Caco-2 (cell line): ENCODE measurements around the gene DCXR. TPM values are rescaled to one million over a fixed set of nuclear protein-coding genes. Genes with fewer than 3 reads are reported as not detected.
A peak's percentile ranks its signal among the peaks of the same experiment; 100 is the strongest.

ENCODE experiments used
- BruUV-seq: library from RNA; stranded (reverse); fragments of 400-500 nt; replicated peaks from 2 replicates; lab custom pipeline; 2021; lab: Mats Ljungman, UMichigan
- CTCF ChIA-PET: fragments of 300-600 bp; sonication (Branson Sonifier 250); formaldehyde crosslinking; loops from one replicate; lab custom pipeline; 2022; ENCODE audit warnings: antibody characterized with exemption; lab: Charles Lee
- POLR2A ChIA-PET: fragments of 300-600 bp; sonication (Branson Sonifier 250); formaldehyde crosslinking; loops from one replicate; lab custom pipeline; 2022; ENCODE audit warnings: antibody characterized with exemption; lab: Charles Lee
- DNase-seq, 2 experiments: peaks; one replicate each; pipeline versions ENCODE4 v3.0.0 to v3.0.0-alpha.2; 2020 to 2022
- H3K27me3 ChIP-seq: replicated peaks from 2 replicates; pipeline ENCODE4 v1.6.0; 2011; ENCODE audit warnings: low read length; ENCODE audit not compliant: control insufficient read depth, insufficient read depth
- H3K36me3 ChIP-seq: 2 replicates; pipeline ENCODE4 v1.5.1; 2011; ENCODE audit warnings: low read length; ENCODE audit not compliant: control insufficient read depth, insufficient read depth
- H3K4me1 ChIP-seq: fragments of 250-450 bp; sonication (Bioruptor Pico); 2 replicates; pipeline ENCODE4 v1.5.1; 2020; ENCODE audit warnings: mild to moderate bottlenecking
- H3K4me3 ChIP-seq: 2 replicates; pipeline ENCODE4 v1.5.1; 2011; ENCODE audit warnings: low read depth, mild to moderate bottlenecking, control low read depth, low read length
- H3K9me3 ChIP-seq: fragments of 250-450 bp; sonication (Bioruptor Pico); 2 replicates; pipeline ENCODE4 v1.5.1; 2020; ENCODE audit warnings: mild to moderate bottlenecking, moderate library complexity
- H3K27ac Mint-ChIP-seq: one replicate; pipeline ENCODE4 v1.8.0; 2022; ENCODE audit warnings: mixed read lengths; ENCODE audit not compliant: unreplicated experiment
- H3K27me3 Mint-ChIP-seq: one replicate; pipeline ENCODE4 v1.8.0; 2022; ENCODE audit warnings: mixed read lengths; ENCODE audit not compliant: insufficient read depth, unreplicated experiment
- H3K36me3 Mint-ChIP-seq: one replicate; pipeline ENCODE4 v1.8.0; 2022; ENCODE audit warnings: mild to moderate bottlenecking, mixed read lengths; ENCODE audit not compliant: insufficient read depth, unreplicated experiment
- H3K4me1 Mint-ChIP-seq: one replicate; pipeline ENCODE4 v1.8.0; 2022; ENCODE audit warnings: low read depth, mixed read lengths; ENCODE audit not compliant: unreplicated experiment
- H3K4me3 Mint-ChIP-seq: one replicate; pipeline ENCODE4 v1.8.0; 2022; ENCODE audit warnings: mild to moderate bottlenecking, moderate library complexity, mixed read lengths; ENCODE audit not compliant: unreplicated experiment
- H3K9me3 Mint-ChIP-seq: one replicate; pipeline ENCODE4 v1.8.0; 2022; ENCODE audit warnings: mixed read lengths; ENCODE audit not compliant: unreplicated experiment
- CTCF ChIP-seq, 2 experiments: fragments of 200-600 bp in 1 of 2; IDR thresholded peaks; 1 replicate in 1 of 2; 2 replicates in 1 of 2; pipeline versions ENCODE4 v1.5.1 to v1.8.0; 2011 to 2022; ENCODE audit warnings: antibody characterized with exemption in 1 of 2, control low read depth in 1 of 2, inconsistent platforms in 1 of 2, low read depth in 1 of 2, low read length in 1 of 2, mild to moderate bottlenecking in 1 of 2, moderate library complexity in 1 of 2; ENCODE audit not compliant: insufficient read depth in 1 of 2, severe bottlenecking in 1 of 2, unreplicated experiment in 1 of 2
- intact Hi-C: fragments of 100-400 bp; cut with micrococcal nuclease; formaldehyde crosslinking; loops from one replicate; pipeline ENCODE4 v1.10.0; 2022; ENCODE audit not compliant: unreplicated experiment
- total RNA-seq: library from RNA; stranded (reverse); gene quantifications from 2 replicates; pipeline ENCODE4 v1.2.3, GENCODE V29; 2022

Gene DCXR
- total RNA-seq, 1 experiment from 2014 or later: 197 TPM

- Mint-ChIP-seq H3K36me3 (no peaks in the 10 kb centered on the region), H3K9me3 (no peaks in the 10 kb centered on the region), H3K27ac (no peak overlapping the region), H3K27me3 (no peaks in the 10 kb centered on the region), H3K4me1 (no peaks in the 10 kb centered on the region), H3K4me3 (no peak overlapping the region)
- intact Hi-C loops: no loop called here
- H3K27me3 ChIP-seq: no peaks in the 10 kb centered on the region
- no TSS peak for BruUV-seq
- no peak overlapping the region for H3K4me3 ChIP-seq
- no peak for DNase-seq
- CTCF ChIA-PET: no interaction called here
- H3K9me3 ChIP-seq: no peaks in the 10 kb centered on the region
- H3K36me3 ChIP-seq: no peaks in the 10 kb centered on the region; the same call in 1 of the 2 replicates
- POLR2A ChIA-PET: no interaction called here
- H3K4me1 ChIP-seq: peaks cover 8% of the 10 kb centered on the region
- TF ChIP-seq CTCF (IDR thresholded peaks at IDR 0.05; ENCODE audit: insufficient read depth in 1 of 2, low read depth in 1 of 2, low read length in 1 of 2, severe bottlenecking in 1 of 2, unreplicated experiment in 1 of 2): no peak
Measured at GRCh38 chr17:82048571-82048971, 11.1 kb upstream of the DCXR start.

GRCh38 chr17:82047914-82048570 is 10.5 kb upstream of the DCXR start:
- Histone ChIP-seq H3K4me1 (peaks cover 8% of the 10 kb centered on the region), H3K36me3 (no peaks in the 10 kb centered on the region; the same call in 1 of the 2 replicates), H3K27me3 (no peaks in the 10 kb centered on the region), H3K4me3 (no peak overlapping the region), H3K9me3 (no peaks in the 10 kb centered on the region)
- Mint-ChIP-seq H3K4me3 (no peak overlapping the region), H3K36me3 (no peaks in the 10 kb centered on the region), H3K9me3 (no peaks in the 10 kb centered on the region), H3K27ac (no peak overlapping the region), H3K27me3 (no peaks in the 10 kb centered on the region), H3K4me1 (no peaks in the 10 kb centered on the region)
- TSS peak; percentile 15 for BruUV-seq
- DNase-seq: no peak
- intact Hi-C loops: no loop called here
- CTCF ChIA-PET: no interaction called here
- TF ChIP-seq CTCF (IDR thresholded peaks at IDR 0.05; ENCODE audit: insufficient read depth in 1 of 2, low read depth in 1 of 2, low read length in 1 of 2, severe bottlenecking in 1 of 2, unreplicated experiment in 1 of 2): no peak
- POLR2A ChIA-PET: no interaction called here

GRCh38 chr17:82047379-82047778 is 9.9 kb upstream of the DCXR start:
- no peak overlapping the region for H3K27ac Mint-ChIP-seq
- POLR2A ChIA-PET: no interaction called here

More at GRCh38 chr17:82047379-82047778, 9.9 kb upstream of the DCXR start:
- Histone ChIP-seq H3K4me3 (no peak overlapping the region), H3K36me3 (no peaks in the 10 kb centered on the region; the same call in 1 of the 2 replicates), H3K9me3 (no peaks in the 10 kb centered on the region), H3K27me3 (no peaks in the 10 kb centered on the region), H3K4me1 (peaks cover 8% of the 10 kb centered on the region; the same call in 1 of the 2 replicates)
- no peak for DNase-seq
- TF ChIP-seq CTCF (IDR thresholded peaks at IDR 0.05; ENCODE audit: insufficient read depth in 1 of 2, low read depth in 1 of 2, low read length in 1 of 2, severe bottlenecking in 1 of 2, unreplicated experiment in 1 of 2): no peak
- intact Hi-C loops: no loop called here
- Mint-ChIP-seq H3K4me3 (no peak overlapping the region), H3K4me1 (no peaks in the 10 kb centered on the region), H3K27me3 (no peaks in the 10 kb centered on the region), H3K9me3 (no peaks in the 10 kb centered on the region), H3K36me3 (no peaks in the 10 kb centered on the region)
- no TSS peak for BruUV-seq
- CTCF ChIA-PET: no interaction called here
